ENCODE results near the gene RILPL2. TPM values are rescaled to one million over a fixed set of nuclear protein-coding genes. Genes with fewer than 3 reads are reported as not detected.
"Not testable (repeated sequence)": the region's sequence is repeated elsewhere in the genome, so short reads cannot be mapped to it uniquely, and the experiment has no call there.

RILPL2 gene
- total RNA-seq, 1 experiment from 2014 or later = 3.3 TPM

DNA sequence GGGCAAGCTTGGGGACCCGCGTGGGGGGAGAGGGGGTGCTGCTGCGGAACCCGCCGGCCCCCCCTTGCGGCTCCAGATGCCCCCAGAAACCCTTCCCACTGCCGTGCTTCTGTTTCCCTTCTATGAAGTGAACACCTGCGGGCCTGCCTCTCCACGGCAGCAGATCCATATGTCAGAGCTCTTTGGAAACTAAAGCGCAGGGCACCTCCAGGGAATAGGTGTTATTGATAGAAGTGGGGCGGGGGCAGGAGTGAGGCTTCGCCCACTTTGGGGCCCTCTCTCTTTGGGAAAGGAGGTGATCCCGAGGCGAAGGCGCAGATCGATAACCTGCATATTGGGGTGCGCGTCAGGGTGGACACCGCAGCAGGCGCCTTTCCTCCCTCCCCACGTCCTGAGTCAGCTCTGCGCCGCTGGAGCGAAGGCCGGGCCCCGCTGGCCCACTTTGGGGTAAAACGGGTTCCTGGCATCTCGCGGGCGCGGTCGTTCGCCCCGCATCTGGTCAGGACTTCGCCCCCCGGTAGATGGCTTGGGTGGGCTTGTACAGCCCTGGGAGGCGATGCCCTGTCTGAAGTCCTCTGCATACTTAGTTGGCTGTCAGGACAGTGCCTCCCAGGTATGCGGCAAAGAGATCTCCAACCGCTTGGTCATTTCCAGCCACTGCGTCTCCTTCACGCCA, 52.0 kb downstream of the RILPL2 start:
- no peak for DNase-seq (ENCODE audit: low read depth)

GRCh38 chr12:123382684-123383083, 53.8 kb downstream of the RILPL2 start:
- DNase-seq (ENCODE audit: low read depth) = no peak

DNA sequence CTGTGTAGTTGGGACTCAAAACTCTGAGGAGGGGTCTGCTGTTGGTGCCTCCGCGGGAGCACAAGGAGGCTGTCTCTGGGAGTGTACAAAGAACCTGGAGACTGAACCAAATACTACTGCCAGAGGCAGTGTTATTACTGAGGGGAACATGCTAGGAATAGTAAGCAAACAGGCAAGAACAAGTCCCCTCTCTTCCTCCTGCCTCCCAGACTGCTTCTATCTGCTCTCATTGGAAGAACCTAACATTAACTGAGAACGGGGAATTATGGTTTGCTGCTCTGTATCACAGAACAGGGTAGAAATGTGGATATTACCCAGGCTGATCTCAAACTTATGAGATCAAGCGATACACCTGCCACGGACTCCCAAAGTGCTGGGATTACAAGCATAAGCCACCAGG, 57.1 kb downstream of the RILPL2 start:
- DNase-seq (ENCODE audit: low read depth) = no peak

DNA sequence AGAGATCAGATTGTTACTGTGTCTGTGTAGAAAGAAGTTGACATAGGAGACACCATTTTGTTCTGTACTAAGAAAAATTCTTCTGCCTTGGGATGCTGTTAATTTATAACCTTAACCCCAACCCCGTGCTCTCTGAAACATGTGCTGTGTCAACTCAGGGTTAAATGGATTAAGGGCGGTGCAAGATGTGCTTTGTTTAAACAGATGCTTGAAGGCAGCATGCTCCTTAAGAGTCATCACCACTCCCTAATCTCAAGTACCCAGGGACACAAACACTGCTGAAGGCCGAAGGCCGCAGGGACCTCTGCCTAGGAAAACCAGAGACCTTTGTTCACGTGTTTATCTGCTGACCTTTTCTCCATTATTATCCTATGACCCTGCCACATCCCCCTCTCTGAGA, 64.1 kb downstream of the RILPL2 start:
- not testable (repeated sequence) for DNase-seq (ENCODE audit: low read depth)

- not testable (repeated sequence) for DNase-seq (ENCODE audit: low read depth)
These were observed 64.7 kb downstream of the RILPL2 start for GRCh38 chr12:123371667-123372368.

DNA sequence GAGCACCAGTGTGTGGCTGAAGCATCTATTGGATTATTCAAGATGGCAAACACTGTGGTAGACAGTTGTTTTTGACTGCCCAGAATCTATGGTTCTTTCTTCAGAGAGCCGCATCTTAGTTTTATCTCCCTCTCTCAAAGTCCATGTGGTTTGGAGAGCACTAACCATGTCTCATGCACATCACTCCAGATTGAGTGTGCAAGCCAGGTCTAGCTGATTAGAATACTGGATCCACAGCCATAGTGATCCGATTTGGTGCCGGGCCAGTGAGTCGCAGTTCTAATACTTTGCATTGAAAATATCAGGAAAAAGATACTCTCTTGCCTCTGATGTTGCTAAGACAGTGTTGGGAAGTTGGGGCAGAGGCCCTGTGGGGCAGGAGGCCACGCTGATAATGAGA, 67.3 kb downstream of the RILPL2 start:
- DNase-seq (ENCODE audit: low read depth) = no peak

DNA sequence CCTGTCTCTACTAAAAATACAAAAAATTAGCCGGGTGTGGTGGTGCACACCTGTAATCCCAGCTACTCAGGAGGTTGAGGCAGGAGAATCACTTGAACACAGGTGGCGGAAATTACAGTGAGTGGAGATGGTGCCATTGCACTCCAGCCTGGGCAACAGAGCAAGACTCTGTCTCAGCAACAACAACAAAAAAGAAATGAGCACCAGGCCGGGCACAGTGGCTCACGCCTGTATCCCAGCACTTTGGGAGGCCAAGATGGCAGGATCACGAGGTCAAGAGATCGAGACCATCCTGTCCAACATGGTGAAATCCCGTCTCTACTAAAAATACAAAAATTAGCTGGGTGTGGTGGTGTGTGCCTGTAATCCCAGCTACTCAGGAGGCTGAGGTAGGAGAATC, 68.1 kb downstream of the RILPL2 start:
- DNase-seq (ENCODE audit: low read depth) = not testable (repeated sequence)

GRCh38 chr12:123367511-123367910, 69.0 kb downstream of the RILPL2 start:
- DNase-seq (ENCODE audit: low read depth) = peak; percentile 3

Other genes with a start within 250 kb of the RILPL2 start
- gene MPHOSPH9, start 203.5 kb downstream of the RILPL2 start, total RNA-seq (2014; rRNA removed) = 52.6 and 67.5 TPM in 2 replicates
- gene MTRFR, start 203.2 kb downstream of the RILPL2 start, total RNA-seq (2014; rRNA removed) = 6.6 and 9.2 TPM in 2 replicates
- 442 and 463 TPM in 2 replicates for gene CDK2AP1, start 164.8 kb downstream of the RILPL2 start, total RNA-seq (2014; rRNA removed)
- 29.7 and 32.1 TPM in 2 replicates for gene SBNO1, start 71.8 kb downstream of the RILPL2 start, total RNA-seq (2014; rRNA removed)
- 51.9 and 62.7 TPM in 2 replicates for gene KMT5A, start 52.6 kb downstream of the RILPL2 start, total RNA-seq (2014; rRNA removed)
- 10.9 and 16.0 TPM in 2 replicates for gene SNRNP35, start 21.5 kb upstream of the RILPL2 start, total RNA-seq (2014; rRNA removed)
- 15.4 and 16.5 TPM in 2 replicates for gene RILPL1, start 97.0 kb upstream of the RILPL2 start, total RNA-seq (2014; rRNA removed)
- gene TMED2, start 147.9 kb upstream of the RILPL2 start, total RNA-seq (2014; rRNA removed) = 259 and 262 TPM in 2 replicates
- 19.9 and 23.5 TPM in 2 replicates for gene DDX55, start 165.4 kb upstream of the RILPL2 start, total RNA-seq (2014; rRNA removed)
- 145 and 163 TPM in 2 replicates for gene EIF2B1, start 197.0 kb upstream of the RILPL2 start, total RNA-seq (2014; rRNA removed)
- gene GTF2H3, start 197.1 kb upstream of the RILPL2 start, total RNA-seq (2014; rRNA removed) = 40.0 and 46.2 TPM in 2 replicates
- 11.2 and 13.5 TPM in 2 replicates for gene TCTN2, start 234.4 kb upstream of the RILPL2 start, total RNA-seq (2014; rRNA removed)

Measured in LHCN-M2 (cell line).